Measurements from ENCODE around the gene PITPNC1.
"Not testable (repeated sequence)": the region's sequence is repeated elsewhere in the genome, so short reads cannot be mapped to it uniquely, and the experiment has no call there.

The PITPNC1 gene

DNA sequence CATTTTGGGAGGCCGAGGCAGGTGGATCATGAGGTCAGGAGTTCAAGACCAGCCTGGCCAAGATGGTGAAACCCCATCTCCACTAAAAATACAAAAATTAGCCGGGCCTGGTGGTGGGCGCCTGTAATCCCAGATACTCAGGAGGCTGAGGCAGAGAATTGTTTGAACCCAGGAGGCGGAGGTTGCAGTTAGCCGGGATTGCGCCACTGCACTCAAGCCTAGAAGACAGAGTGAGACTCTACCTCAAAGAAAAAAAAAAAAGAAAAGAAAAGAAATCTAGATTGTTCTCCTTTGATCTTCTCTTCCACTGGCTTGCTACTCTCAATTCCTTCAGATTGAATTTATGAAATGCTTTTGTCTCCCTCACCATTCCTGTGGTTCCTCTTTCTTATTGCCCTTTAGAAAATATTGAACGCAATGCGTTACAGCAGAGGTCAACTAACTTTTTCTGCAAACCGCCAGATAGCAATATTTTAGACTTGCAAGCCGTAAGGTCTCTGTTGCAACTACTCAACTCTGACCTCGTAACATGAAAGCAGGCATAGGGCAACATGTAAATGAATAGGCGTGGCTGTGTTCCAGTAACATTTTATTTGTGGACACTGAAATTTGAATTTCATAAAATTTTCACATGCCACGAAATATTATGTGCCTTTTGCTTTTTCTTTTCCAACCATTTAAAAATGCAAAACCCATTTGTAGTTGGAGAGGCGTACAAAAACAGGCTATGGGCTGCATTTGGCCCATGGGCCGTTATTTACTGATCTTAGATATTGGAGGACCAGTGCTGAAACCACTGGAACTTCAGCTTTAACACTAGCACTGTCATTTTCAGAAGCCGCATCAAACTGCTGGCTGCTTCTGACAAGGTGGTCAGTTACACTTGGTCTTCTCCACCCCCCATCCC, 24.8 kb downstream of the PITPNC1 start:
- no peak for DNase-seq

DNA sequence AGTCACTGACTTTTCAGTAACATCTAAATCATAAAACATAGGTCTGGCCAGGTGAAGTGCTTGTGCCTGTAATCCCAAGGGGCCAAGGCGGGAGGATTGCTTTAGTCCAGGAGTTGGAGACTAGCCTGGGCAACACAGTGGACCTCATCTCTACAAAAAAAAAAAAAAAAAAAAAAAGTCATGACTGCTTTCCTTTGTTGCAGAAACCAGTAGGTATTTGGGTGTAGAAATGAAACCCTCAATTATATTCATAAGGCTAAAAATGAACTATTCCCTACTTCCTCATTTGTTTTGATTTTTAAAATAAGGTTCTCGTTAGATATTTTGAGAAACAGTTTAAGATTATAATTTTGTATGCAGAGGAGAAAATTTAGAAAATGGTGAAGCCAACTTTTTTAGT, 26.0 kb downstream of the PITPNC1 start:
- DNase-seq, result no peak

- DNase-seq, result no peak
Observed at GRCh38 chr17:67403483-67403882, 26.4 kb downstream of the PITPNC1 start.

DNA sequence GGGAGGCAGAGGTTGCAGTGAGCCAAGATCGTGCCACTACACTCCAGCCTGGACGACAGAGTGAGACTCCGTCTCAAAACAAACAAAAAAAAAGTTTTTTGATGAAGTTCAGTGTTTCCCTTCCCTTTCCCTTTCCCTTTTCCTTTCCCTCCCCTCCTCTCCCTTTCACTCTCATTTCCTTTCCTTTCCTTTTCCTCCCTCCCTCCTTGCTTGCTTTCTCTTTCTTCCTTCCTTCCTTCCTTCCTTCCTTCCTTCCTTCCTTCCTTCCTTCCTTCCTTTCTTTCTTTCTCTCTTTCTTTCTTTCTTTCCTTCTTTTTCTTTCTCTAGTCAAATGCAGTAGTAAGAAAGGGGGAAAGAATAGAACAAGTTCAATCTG, 31.4 kb downstream of the PITPNC1 start:
- not testable (repeated sequence) for DNase-seq

DNA sequence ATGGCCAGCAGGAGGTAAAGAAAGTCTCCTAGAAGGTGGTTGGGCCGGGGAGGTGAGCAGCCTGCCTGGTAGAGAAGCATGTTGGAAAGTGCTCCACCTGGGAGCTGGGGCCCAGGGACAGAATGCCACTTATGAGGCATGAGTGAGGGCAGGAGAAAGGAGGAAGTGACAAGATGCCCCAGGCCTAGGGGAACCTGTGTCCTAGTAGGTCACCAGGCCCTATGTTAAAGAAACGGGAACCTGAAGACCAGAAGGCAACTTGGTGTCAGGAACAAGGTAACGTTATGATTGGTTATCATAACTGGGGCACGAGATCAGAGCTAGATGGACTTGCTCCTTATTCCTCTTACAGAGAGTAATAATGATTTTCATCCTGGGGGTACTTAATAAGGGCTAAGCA, 34.3 kb downstream of the PITPNC1 start:
- DNase-seq, result no peak

- DNase-seq, result no peak
Observed at GRCh38 chr17:67412032-67412431, 35.0 kb downstream of the PITPNC1 start.

- no peak for DNase-seq
Observed at GRCh38 chr17:67412941-67413340, 35.9 kb downstream of the PITPNC1 start.

DNA sequence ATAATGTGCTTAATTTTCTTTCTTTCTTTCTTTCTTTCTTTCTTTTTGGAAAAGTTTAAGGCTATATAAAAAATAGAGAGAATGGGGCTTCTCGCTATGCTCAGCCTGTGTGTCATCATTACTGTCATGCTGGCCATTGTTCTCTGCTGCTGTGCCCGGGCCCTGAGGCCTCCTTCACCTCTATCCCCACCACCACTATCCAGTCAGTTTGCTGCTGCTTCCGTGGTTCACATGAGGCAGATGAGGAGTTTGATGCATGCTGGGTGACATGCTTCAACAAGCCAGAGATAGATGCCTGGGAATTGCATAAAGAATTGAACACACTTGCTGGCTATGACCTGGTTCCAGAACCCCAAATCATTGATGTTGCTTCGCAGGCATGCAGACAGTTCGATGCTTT, 36.3 kb downstream of the PITPNC1 start:
- DNase-seq, result no peak

DNA sequence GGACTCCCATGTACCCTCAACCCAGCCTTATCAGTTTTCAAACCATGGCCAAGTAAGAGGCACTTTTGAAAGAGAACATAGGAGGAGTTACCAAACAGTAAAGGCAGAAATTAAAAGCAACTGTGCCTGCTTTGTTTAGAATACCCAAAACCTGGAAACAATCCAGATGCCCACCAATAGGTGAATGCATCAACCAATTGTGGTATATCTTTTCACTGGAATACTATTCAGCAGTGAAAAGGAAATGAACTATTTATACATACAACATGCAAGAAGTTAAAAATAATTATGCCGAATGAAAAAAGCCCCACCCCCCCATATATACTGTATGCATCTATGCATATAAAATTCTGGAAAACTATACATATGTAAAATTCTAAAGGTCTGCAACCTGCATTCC, 37.0 kb downstream of the PITPNC1 start:
- DNase-seq, result no peak

- no peak for DNase-seq
Observed at GRCh38 chr17:67414559-67414958, 37.5 kb downstream of the PITPNC1 start.

DNA sequence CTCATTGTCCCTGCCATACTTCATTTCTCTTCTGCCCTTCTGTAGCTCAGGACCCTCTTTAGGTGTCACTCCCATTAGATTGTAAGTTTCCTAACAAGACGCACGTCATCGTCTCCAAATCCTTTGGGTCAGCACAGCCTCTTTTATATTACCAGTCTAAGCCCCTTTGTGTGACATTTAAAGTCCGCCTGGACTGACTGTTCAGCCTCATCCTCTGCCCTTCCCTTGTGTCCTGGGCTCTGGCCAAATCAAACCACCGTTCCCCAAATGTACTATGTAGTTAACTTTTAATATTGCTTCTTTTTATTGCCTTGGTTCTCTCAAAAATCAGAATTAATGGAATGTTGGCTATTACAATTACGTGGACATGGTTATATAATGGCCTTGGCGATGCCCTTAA, 38.2 kb downstream of the PITPNC1 start:
- DNase-seq, result no peak

DNA sequence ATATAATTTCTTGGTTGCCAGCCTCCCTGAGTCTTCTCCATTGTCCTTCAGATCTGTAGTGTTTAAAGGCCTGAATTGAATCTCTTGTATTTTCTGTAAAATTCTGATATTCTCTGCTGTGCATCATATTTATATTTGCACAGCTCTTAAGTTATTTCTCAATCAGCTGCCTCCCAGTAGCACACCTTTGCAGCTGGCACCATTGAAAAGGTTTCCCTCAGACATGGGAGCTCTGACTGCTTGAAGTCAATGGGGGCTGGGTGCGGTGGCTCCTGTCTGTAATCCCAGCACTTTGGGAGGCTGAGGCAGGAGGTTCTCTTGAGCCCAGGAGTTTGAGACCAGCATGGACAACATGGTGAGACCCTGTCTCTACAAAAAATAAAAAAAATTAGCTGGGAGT, 40.4 kb downstream of the PITPNC1 start:
- no peak for DNase-seq

DNA sequence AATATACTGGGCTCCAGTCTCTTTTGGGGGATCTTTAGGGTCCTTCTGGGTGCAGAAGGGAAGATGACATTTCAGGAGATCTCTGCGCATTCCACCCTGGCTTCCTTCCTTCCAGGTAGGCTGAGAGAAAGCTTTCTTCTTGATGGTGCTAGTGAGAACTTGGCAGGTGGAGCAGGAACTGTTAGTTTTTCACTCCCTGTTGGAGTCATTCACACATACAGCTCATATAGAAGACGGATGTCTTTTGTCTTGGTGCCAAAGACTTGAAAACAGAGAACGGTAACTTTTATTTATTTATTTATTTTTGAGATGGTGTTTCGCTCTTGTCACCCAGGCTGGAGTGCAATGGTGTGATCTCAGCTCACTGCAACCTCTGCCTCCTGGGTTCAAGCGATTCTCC, 43.9 kb downstream of the PITPNC1 start:
- DNase-seq, result no peak

GRCh38 chr17:67421869-67422273, 44.8 kb downstream of the PITPNC1 start:
- no peak for DNase-seq

- DNase-seq, result not testable (repeated sequence)
Observed at GRCh38 chr17:67422296-67422695, 45.2 kb downstream of the PITPNC1 start.

- no peak for DNase-seq
Observed at GRCh38 chr17:67422897-67423296, 45.8 kb downstream of the PITPNC1 start.

DNA sequence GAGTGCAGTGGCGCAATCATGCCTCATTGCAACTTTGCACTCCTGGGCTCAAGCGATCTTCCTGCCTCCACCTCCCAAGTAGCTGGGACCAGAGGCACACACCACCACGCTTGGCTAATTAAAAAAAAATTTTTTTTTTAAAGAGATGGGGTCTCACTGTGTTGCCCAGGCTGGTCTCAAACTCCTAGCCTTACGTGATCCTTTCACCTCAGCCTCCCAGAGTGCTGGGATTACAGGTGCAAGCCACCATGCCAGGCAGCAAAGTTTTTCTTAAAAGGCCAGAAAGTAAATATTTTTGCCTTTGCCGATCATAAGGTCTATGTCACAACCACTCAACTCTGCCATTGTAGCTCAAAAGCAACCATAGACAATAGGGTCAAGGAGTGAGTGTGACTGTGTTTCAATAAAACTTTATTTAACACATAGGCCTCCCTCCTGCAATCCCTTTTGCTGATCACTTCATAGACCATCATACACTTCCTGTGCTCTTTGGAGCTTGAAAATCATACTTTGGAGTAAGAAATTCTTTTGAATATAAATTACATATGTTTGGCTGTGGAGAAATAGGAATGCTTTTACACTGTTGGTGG, 48.6 kb downstream of the PITPNC1 start:
- DNase-seq, result no peak

GRCh38 chr17:67427424-67427823, 50.3 kb downstream of the PITPNC1 start:
- no peak for DNase-seq

GRCh38 chr17:67430515-67430914, 53.4 kb downstream of the PITPNC1 start:
- DNase-seq, result not testable (repeated sequence)

- no peak for DNase-seq
Observed at GRCh38 chr17:67431249-67432015, 54.4 kb downstream of the PITPNC1 start.

DNA sequence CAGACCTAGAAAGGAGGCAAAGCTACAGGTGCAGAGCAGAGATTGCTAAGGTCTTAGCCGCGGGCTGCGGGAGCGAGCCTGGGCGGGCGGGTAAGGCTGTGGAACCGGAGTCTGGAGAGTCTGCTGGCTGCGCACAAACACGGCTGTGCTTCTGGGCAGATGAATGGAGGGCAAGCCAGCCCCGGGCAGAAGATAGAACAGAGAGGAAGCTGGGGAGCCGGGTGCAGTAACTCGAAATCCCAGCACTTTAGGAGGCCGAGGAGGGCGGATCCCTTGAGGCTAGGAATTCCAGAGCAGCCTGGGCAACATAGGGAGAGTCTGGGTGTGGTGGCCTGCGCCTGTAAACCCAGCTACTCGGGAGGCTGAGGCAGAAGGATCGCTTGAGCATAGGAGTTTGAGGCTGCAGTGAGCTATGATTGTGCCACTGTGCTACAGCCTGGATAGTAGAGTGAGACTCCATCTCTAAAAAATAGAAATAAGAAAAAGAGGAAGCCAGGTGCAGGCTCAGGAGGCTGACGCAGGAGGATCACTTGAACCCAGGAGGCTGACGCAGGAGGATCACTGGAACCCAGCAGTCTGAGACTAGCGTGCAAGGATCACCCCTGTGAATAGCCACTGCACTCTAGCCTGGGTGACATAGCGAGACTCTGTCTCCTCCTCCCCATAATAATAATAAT, 56.3 kb downstream of the PITPNC1 start:
- DNase-seq, result no peak

DNA sequence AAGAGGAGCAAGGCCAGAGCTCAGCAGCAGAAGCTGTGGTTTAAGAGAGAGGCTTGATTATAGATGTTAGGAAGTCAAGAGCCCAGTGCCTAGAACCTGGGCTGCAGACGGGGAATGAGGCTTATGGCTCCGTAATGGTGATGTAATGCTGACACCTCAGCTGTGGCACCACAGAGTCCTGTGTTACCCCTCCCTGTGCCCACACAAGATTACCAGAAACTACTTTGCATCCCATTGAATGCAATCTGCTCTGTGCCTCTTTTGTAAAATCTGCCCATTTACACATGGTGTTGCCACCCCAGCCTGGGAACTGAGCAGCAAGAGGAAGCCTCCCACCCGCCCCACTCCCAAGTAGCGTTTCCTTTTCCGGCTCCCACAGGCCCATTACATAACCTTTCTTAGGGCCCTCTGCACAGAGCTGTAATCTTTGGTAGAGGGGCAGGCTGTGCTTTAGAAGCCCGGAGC, 57.0 kb downstream of the PITPNC1 start:
- DNase-seq, result no peak

- no peak for DNase-seq
Observed at GRCh38 chr17:67435122-67435521, 58.0 kb downstream of the PITPNC1 start.
